NT2/D1 (cell line): ENCODE results near the gene WRNIP1.

Experiments used
- SUZ12 ChIP-seq: IDR thresholded peaks from 2 replicates; pipeline ENCODE4 v1.6.1; 2011; ENCODE audit not compliant: insufficient read length, insufficient read depth; ENCODE audit errors: extremely low read depth
- YY1 ChIP-seq: IDR thresholded peaks from 2 replicates; pipeline ENCODE4 v1.6.1; 2011; ENCODE audit not compliant: insufficient read length, insufficient read depth
- ZNF274 ChIP-seq: IDR thresholded peaks from 2 replicates; pipeline ENCODE4 v1.6.1; 2011; ENCODE audit warnings: mild to moderate bottlenecking, low read depth, low read length

GRCh38 chr6:2755456-2755855, 9.7 kb upstream of the WRNIP1 start:
- TF ChIP-seq YY1 (no peak), ZNF274 (no peak), SUZ12 (no peak)
